H54 (cell line): ENCODE data around the gene STKLD1.
A peak's percentile ranks its signal among the peaks of the same experiment; 100 is the strongest.

ENCODE experiments used
- DNase-seq: peaks from one replicate; pipeline ENCODE4 v3.0.0; 2011; ENCODE audit warnings: low spot score, mixed read lengths; ENCODE audit not compliant: insufficient read length
- FAIRE-seq: peaks from 3 replicates; lab custom pipeline; 2011; peaks lifted over from hg19 to GRCh38; lab: Jason Lieb, UNC
- POLR2A ChIP-seq: IDR thresholded peaks from 2 replicates; pipeline ENCODE4 v1.6.1; 2011; ENCODE audit warnings: low read depth, mild to moderate bottlenecking, low read length

Gene STKLD1

DNA sequence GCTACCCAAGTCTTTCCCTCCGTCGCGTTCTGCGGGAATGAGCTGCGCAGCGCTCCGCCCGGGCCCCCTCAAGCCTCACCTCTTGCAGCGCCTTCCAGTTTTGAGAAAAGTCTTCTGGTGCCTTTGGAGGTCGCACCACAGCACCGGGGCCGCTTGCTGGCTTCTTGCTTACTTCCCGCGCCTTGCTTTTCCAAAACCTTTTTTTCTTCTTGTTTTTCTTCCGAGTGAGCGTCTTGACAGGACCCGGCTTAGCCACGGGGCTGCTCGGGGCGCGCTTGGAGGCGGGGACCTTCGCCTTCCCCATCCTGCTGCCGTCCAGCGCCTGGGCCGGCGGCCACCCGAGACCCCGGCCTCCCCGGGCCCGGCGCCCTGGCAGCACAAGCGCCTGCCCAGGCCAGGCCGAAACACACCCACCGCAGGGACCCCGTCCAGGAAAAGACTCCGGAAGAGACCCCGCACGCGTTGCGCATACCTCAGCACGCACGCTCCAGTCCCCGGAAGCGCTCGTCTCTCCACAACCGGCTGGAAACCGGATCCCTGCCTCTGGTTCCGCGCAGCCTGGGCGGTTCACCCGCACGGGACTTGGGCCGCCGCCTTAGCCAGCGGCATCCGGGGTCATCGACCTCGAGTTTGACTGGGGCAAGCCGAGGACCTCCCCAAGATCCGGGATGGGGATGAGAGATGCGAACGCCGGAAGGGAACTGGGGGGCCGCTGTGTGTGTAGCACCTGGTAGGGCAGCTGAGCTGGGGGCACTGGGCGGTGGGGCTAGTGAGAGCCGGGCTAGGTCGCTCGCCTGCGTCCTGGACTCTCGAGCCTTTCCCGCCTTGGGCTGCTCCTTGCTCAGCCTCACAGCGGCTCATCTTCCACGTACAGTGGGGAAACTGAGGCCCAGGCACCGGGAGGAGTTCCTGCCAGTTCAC is 41.6 kb downstream of the STKLD1 start, which contains the start of gene REXO4:
Gene REXO4, minus strand, starts transcription at position 470 of the 921 bp plus-strand sequence. Its CDS starts 166 bp downstream, at position 304.
- FAIRE-seq (no peak), DNase-seq (peak; percentile 95)
- TF ChIP-seq POLR2A: no peak; the same call in 1 of the 2 replicates

DNA sequence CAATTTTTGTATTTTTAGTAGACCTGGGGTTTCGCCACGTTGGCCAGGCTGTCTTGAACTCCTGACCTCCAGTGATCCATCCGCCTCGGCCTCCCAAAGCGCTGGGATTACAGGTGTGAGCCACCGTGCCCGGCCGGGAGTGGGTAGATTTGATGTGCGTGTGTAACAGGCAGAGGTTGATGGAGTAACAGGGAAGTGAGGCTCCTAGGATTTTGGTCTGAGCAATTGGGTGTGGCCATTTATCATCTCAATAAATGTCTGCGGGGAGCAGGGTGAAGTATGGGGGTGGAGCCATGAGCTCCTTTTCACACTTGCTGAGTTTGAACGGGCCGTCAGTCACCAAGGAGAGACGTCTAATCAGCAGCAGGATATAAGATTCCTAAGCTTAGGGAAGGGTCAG is 42.8 kb downstream of the STKLD1 start:
- no peak for TF ChIP-seq POLR2A
- no peak for FAIRE-seq
- DNase-seq: no peak

DNA sequence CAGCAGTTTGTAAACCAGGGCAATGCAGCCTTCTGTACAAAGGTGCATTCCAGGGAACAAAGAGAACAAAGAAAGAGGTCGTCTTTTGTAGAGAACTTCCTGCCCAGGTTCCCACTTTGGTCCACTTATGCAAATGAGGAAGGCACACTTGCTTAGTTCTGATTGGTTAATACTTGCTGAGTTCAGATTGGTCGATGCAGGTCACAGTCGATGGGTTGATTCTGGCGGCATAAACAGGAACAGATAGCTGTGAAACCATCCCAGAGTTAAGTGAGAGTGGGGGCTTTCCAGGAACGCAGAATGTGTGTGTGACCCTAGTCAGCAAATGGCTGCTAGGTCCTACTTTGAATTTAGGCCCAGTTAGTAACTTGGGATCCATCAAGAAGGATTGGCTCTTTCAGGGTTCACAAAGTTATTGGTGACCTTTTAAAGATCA is 44.2 kb downstream of the STKLD1 start:
- TF ChIP-seq POLR2A: no peak
- no peak for FAIRE-seq
- DNase-seq: no peak

DNA sequence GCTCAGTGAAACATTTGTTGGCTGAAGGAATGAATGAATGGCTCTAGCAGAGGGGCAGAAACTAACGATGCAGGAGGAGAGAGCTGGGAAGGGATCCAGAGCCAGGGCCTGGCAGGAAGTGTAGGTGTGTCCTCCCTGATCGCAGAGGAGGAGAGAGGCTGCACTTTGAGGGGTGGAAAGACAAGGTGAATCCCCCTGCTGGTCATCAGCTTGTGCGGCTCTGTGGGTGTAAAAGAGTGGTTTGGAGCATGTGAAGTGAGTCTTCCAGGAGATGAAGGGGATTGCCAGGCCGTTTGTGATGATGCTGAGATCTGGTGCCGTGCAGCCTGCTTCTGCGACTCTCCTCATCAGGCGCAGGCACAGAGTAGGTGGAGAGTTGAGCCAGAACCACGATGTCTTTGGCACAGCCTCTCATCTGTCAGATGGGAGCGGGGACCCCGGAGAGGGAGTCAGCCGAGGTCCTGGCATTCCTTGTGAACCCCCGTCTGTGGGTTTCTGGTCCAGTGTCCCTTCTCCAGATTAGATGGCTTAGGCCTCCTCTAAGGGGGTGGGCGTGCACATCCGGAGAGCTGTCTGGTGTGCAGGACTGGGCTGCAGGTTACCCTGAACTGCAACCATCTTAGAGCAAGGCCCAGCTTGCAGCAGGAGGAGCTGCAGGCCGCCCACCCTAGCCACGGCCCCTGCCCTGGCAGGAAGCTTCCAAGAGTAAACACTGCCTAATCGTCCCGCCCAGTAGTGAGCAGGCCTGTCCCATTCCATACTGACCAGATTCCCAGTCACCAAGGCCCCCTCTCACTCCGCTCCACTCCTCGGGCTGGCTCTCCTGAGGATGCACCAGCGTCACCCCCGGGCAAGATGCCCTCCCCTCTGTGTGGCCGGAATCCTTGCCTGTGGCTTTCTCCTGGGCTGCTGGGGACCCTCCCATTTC is 45.7 kb downstream of the STKLD1 start, which contains the start of gene ADAMTS13:
Gene ADAMTS13, plus strand, starts transcription at position 753 of the 928 bp plus-strand sequence. Its CDS starts 77 bp downstream, at position 830.
- DNase-seq (no peak), FAIRE-seq (no peak)
- no peak for TF ChIP-seq POLR2A

DNA sequence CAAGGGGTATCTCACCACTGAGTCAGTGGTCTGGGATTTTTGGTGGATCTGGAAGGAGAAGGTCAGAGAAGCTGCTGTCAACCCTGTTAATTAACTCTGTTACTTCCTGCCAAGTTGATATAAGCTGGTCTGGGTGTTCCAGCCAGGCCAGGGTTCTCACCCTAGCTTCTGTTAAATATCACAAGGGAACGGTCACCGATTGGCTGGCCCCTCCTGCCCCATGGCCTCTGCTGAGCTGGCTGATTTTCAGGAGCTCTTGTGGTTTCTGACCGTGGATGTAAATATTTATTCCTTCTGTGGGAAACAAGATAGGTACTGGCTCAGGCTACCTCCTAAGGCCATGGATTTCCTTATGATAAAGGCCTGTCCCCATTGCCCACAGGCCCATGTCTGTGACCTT is 47.0 kb downstream of the STKLD1 start:
- no peak for FAIRE-seq
- TF ChIP-seq POLR2A: no peak
- no peak for DNase-seq

DNA sequence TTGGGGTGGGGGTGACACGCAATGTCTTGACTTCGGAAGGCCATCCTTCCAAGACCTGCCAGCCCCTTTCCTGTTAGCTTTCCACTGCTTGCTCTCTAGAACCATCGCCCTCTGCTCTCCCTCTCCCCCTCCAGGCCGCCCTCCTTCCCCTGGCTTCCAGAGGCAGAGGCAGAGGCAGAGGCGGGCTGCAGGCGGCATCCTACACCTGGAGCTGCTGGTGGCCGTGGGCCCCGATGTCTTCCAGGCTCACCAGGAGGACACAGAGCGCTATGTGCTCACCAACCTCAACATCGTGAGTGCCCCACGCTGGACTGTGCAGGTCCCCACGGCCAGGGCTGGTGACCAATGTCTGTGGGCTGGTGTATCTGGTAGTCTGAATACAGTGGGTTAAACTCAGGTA is 48.0 kb downstream of the STKLD1 start:
- DNase-seq: no peak
- no peak for FAIRE-seq
- no peak for TF ChIP-seq POLR2A

DNA sequence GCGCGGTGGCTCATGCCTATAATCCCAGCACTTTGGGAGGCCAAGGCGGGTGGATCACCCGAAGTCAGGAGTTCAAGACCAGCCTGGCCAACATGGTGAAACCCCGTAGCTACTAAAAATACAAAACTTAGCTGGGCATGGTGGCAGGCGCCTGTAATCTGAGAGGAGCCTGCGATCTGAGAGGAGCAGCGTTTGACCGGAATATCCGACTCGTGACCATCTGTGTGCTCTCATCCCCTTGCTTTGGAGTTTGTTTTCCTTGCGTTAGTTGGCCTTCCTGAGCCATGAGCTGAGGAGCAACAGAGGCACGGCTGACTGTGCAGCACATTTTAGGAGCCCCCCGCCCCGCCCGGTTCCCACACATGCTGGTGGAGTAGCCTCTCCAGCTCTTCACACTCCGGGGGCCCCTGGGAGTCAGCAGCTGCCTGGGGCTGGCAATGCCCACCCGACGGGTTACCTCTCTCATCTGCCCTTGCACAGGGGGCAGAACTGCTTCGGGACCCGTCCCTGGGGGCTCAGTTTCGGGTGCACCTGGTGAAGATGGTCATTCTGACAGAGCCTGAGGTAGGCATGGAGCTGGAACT is 49.0 kb downstream of the STKLD1 start:
- FAIRE-seq (no peak), DNase-seq (no peak)
- no peak for TF ChIP-seq POLR2A

DNA sequence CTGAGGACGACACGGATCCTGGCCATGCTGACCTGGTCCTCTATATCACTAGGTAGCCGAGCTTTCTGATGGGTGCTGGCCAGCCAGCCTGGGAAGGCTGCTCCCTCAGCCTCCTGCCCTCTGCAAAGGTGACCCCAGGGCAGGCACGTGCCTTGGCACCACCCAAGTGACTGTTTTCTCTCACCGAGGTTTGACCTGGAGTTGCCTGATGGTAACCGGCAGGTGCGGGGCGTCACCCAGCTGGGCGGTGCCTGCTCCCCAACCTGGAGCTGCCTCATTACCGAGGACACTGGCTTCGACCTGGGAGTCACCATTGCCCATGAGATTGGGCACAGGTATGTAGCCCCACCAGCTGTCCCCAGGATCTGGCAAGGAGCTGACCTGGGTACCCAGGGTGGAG is 49.8 kb downstream of the STKLD1 start:
- no peak for DNase-seq
- no peak for FAIRE-seq
- TF ChIP-seq POLR2A: no peak

DNA sequence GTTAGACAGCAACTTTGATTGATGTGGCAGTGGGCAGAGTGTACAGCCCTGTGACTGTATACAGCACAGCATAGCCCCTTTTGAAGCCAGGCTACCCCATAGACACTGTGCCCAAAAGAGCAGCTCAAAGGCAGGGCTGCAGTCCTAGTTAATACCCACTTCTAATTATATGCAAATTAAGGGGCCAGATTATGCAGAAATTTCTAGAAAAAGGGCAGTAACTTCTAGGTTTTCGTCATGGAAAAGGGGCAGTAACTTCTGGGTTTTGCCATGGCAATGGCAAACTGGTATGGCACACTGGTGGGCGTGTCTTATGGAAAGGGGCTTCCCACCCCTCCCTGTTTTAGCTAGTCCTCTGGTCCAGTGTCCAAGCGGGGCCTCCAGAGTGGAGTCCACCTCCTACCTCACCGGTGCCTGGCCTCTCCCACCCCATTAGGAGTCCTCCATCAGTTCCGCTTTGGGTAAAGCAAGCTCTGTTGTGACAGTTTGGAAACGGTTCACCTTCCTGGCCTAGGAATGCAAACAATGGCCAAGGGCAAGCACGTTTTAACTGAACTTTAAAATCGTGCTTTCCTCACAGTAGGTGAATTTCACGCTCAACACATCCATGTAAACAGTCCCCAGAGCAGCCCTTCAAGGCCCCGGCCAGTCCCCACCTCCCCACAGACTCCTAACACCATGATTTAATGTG is 51.6 kb downstream of the STKLD1 start:
- DNase-seq (no peak), FAIRE-seq (no peak)
- TF ChIP-seq POLR2A: no peak

DNA sequence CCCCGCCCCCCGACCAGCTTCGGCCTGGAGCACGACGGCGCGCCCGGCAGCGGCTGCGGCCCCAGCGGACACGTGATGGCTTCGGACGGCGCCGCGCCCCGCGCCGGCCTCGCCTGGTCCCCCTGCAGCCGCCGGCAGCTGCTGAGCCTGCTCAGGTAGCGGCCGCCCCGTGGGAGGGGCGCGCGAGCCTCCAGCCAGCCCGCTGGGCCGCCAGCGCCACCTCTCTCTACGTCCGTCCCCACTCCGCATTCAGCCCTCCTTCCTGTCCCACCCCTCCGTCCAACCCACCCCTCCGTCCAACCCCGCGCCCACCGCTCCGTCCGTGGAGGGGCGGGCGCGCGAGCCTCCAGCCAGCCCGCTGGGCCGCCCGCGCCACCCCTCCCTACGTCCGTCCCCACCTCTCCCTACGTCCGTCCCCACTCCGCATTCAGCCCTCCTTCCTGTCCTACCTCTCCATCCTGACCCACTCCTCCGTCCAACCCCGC is 52.5 kb downstream of the STKLD1 start:
- no peak for DNase-seq
- FAIRE-seq: no peak
- TF ChIP-seq POLR2A: no peak

DNA sequence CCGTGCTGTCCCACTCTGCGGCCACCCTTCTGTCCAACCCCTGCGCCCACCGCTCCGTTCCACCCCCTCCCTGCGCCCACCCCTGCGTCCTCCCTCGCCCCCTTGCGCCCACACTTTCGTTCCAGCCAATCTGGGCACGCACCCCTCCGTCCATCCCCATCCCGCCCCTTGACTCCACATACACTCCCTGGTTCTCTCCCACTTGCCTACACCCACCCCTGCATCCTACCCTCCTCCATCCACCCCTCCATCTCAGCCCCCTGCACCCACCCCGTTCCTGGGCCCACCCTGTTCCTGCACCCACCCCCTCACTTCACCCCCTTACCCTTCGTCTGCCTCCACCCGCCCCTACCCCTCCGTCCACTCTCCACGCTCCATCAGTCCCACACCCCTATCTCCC is 53.0 kb downstream of the STKLD1 start:
- TF ChIP-seq POLR2A: no peak
- DNase-seq (no peak), FAIRE-seq (no peak)

DNA sequence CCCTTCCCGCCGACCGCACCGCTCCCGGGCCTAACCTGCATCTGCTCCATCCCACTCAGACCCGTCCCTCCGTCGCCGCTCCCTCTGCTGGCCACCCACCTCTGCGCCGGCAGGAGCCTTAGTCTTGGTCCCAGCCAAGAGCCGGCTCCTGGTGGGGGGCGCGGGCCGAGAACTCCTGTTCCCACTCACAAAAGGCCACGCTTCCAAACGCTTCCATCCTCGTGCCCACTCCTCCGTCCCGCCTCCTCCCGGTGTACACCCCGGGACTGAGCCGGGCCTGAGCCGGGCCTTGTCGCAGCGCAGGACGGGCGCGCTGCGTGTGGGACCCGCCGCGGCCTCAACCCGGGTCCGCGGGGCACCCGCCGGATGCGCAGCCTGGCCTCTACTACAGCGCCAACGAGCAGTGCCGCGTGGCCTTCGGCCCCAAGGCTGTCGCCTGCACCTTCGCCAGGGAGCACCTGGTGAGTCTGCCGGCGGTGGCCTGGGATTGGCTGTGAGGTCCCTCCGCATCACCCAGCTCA is 53.5 kb downstream of the STKLD1 start:
- no peak for FAIRE-seq
- DNase-seq: no peak
- no peak for TF ChIP-seq POLR2A
